T-helper 9 cell (primary cell): ENCODE data around the gene PCED1B.
"Not testable (repeated sequence)": the region's sequence is repeated elsewhere in the genome, so short reads cannot be mapped to it uniquely, and the experiment has no call there.

ENCODE experiments used
- DNase-seq: peaks from one replicate; pipeline ENCODE4 v3.0.0-alpha.2; 2020

The PCED1B gene

DNA sequence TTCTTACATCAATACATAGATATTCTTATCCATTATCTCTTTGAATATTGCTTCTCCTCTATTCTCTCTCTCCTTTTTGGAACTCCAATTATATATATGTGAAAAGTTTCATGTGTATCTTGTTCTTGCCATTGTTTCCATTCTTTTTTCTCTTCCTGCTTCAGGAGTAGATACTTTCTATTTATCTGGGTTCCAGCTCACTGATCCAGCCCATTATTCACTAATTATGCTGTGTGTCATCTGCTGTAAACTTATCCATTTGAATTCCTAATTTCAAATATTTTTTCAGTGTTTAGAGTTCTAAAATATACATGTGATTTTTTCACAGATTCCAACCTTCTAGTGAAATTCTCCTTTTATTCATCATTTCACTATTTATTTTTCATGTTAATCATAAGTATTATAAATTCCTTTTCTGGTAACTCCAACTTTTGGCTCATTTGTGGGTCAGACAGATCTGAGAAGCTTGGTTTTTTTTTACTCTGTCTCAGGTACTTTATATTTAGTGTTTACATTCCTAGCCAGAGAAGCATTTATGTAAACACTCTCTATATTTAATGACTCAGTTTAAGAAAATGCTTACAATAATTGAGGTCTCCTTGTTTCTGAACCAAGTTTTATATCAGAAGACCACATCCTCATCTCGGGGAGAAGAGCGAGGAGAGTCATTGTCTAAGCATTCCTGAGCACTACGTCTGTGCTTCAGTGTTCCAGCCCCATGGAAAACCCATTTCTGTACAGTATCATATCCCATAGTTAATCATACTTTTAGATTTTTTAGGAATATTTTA is 16.2 kb downstream of the PCED1B start:
- no peak for DNase-seq

DNA sequence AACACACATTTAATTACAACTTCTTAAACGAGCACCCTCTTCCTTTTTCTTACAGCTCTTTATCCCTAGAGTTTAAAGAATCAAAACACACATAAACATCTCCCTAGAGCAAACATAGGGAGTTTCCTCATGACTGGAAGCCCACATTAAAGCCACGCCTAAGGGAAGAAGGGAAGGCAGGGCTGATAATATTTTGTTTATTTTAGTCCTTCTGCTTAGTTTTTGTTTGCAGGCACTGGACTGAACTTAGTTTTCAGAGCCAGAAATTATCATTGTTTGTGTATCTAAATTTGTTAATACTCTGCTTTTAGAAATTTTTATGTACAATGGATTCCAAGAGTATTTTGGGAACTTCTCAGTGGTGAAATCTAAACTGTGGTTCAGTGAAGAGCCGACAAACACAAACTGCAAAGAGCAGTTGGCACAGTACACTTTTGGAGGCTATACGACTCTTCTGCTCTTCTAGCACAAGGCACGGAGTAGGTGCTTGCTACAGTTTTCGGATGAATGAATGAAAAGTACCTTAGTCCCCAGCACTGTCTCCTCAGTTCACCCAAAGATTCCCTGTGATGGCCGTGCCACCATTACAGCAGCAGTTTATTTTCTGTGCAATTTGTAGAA is 18.0 kb downstream of the PCED1B start:
- no peak for DNase-seq

- no peak for DNase-seq
Observed at GRCh38 chr12:47098099-47098498, 18.7 kb downstream of the PCED1B start.

DNA sequence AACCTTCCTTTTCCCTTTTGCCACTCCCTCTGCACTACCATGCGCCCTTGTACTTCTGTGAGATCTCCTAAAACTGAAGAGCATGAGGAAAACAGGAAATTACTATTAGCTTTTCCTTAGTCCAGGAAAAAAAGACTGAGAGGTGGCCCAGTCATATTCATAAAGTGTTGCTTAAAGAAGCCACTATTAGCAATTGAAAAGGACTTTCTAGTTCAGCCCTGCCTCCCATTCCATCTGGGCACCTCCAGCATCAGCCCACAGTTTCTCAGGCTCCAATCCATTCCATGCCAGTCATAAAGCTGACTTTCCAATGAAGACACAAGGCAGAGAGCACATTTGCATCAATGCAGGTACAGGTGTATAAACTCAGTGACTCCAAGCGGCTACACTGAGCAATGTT is 20.2 kb downstream of the PCED1B start:
- DNase-seq, result no peak

- no peak for DNase-seq
Observed at GRCh38 chr12:47100160-47100559, 20.7 kb downstream of the PCED1B start.

DNA sequence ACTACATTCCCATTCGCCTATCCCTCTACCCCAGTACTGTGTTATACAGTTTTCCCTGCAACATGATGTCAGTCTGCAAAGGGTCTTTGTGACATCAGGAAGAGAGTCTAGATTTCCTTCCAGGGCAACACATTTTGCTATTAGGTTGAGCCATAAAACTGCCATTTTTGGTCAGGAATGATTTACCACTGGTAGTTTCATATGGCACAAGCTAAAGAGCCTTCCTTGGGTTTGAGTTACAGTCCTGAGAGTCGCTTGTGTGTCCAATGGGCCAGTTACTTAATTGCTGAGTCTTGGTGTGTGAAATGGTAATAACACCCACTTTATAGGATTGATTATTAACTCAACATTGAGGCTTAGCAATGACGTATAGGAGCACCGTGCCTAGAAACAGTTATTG is 23.0 kb downstream of the PCED1B start:
- DNase-seq, result no peak

DNA sequence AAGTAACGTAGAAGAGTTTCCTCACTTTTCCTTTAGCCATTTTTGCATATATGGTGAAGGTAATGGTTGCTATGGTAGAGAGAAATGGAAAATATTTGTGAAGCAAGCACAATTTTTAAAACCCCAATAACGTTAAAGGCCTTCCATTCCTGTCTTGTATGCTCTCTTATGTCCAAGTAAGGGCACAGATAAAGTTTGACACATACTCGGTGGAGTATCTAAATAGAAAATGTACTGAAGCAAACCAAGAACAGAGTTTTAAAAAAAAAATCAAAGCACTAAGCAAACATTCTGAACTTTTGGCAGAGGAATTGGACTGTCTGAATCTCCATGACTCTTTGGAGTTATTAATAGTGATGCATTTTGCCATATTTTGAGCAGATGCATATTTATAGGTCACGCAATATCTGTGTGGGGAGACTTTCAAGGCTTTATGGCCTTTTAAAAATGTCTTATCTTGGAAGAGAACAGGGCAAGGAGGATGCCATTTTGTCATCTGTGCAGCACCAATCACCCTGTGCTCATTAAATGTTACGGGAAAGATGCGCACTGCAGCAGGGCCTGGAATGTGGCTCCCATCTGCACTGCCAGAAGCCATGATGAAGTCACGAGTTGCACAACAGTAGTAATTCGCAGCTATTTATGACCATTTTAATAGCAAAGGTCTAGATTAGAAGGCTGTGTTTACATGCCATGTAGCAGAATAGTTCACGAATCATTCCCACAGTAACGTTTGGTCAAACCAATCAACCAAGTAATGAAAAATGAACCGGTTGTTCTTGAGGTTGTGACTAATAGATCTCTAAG is 23.6 kb downstream of the PCED1B start:
- no peak for DNase-seq

- no peak for DNase-seq
Observed at GRCh38 chr12:47105914-47106674, 26.7 kb downstream of the PCED1B start.

- no peak for DNase-seq
Observed at GRCh38 chr12:47107446-47107845, 28.0 kb downstream of the PCED1B start.

DNA sequence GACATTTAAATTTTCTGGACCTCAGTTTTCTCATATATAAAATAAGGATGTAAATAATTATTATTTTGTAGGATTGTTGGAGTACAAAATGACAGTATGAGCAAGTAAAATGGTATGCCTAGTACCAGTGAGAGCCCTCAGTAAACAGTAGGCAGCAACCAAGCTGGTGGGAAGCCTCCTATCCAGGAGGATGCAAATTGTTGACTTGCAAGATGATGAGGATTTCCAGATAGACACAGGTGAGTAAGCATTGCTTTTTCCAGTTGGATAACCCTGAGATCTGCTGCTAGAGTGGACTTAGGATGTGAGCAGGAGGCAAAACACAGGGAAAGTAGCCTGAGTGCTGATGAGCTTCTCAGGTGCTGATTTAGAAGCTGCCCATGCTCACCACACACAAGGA is 28.5 kb downstream of the PCED1B start:
- DNase-seq, result no peak

- DNase-seq, result no peak
Observed at GRCh38 chr12:47110011-47110541, 30.7 kb downstream of the PCED1B start.

GRCh38 chr12:47110718-47111391 is 31.4 kb downstream of the PCED1B start:
- DNase-seq, result no peak

DNA sequence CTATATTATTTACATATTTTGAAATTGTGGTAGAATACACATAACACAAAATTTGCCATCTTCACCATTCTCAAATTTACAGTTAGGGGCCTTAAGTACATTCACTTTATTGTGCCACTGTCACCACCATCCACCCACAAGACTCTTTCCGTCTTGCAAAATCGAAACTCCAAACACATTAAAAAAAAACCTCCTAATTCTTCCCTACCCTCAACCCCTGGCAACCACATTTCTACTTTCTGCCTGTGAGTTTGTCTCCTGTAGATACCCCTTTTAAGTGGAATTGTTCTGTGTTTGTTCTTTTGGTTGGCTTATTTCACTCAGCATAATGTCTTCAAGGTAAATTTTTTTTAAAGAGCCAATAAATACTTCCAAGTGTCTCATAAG is 32.0 kb downstream of the PCED1B start:
- DNase-seq, result no peak

DNA sequence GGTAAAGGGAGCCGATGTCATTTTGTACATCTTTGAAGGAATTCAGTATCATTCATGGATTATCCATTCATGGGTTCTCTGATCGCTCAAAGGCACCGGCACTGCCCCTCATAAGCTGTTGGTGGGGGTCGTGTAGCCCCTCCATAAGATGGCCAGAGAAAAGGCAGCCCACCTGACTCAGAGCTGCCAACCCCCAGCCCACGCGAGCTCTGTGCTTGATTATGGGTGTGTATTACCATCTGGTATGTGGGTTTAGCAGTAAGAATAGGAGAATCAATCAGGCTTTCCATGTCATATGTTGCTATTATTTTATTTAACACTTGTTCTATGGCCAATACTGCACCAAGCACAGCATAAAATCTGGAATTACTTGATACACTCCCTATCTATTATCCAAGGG is 32.4 kb downstream of the PCED1B start:
- no peak for DNase-seq

GRCh38 chr12:47112679-47113078 is 33.3 kb downstream of the PCED1B start:
- DNase-seq, result no peak

- DNase-seq, result no peak
Observed at GRCh38 chr12:47114481-47114892, 35.1 kb downstream of the PCED1B start.

DNA sequence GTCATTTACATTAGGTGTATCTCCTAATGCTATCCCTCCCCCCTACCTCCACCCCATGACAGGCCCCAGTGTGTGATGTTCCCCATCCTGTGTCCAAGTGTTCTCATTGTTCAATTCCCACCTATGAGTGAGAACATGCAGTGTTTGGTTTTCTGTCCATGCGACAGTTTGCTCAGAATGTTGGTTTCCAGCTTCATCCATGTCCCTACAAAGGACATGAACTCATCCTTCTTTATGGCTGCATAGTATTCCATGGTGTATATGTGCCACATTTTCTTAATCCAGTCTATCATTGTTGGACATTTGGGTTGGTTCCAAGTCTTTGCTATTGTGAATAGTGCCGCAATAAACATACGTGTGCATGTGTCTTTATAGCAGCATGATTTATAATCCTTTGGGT is 37.9 kb downstream of the PCED1B start:
- not testable (repeated sequence) for DNase-seq

- DNase-seq, result no peak
Observed at GRCh38 chr12:47120736-47121135, 41.3 kb downstream of the PCED1B start.

- no peak for DNase-seq
Observed at GRCh38 chr12:47121146-47121545, 41.7 kb downstream of the PCED1B start.

- no peak for DNase-seq
Observed at GRCh38 chr12:47122602-47123001, 43.2 kb downstream of the PCED1B start.

DNA sequence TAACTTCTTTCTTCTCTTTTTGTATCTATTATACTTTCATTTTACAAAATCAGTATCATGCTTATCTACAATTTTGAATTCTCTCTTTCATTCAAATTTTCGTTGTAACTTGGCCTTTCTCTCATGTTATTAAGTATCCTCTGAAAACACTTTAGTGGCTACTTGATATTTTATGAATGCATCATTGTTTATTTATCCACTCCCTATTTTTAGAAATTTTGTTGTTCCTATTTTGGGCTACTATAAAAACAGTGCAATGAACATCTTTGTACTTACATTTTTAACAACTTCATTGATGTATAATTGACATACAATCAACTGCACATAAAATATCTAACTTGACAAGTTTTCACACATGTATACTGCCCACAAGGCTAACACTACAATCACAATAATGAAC is 44.3 kb downstream of the PCED1B start:
- no peak for DNase-seq

DNA sequence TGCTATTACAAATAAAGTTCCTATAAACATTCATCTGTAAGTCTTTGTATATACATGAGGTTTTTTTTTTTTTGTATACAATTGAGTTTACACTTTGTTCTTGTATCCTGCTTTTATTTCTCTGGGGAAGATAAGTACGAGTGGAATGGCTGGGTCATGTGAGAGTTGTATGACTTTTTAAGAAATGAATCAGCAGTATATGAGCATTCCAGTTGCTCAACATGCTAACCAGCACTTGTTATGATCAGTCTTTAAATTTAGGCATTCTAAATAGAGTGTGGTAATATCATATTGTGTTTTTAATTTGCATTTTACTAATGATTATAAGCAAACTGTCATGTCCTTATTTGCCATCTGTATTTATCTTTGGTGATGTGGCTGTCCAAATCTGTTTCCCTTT is 45.0 kb downstream of the PCED1B start:
- no peak for DNase-seq
